ENCODE measurements around the gene ZNF285. TPM values are rescaled to one million over a fixed set of nuclear protein-coding genes. Genes with fewer than 3 reads are reported as not detected.

ZNF285 gene
- total and polyA plus RNA-seq, 3 donors (not counting 1 experiment from before 2014, with no cell fraction given) = 0.53 to 2.8 (median 2.7) TPM

Other genes starting within 250 kb of the ZNF285 start
- gene ZNF226, start 236.5 kb downstream of the ZNF285 start, total RNA-seq = 10 to 100 TPM; 15.2 to 19.6 TPM
- gene ZNF226, start 236.5 kb downstream of the ZNF285 start, polyA plus RNA-seq = 9.8 TPM
- gene ZNF227, start 189.1 kb downstream of the ZNF285 start, total RNA-seq = 10 to 100 TPM; 11.1 to 12.8 TPM
- 4.3 TPM for gene ZNF227, start 189.1 kb downstream of the ZNF285 start, polyA plus RNA-seq
- 1 to 10 TPM in 1 of 2 donors, not detected in 1; 1.0 TPM for gene ZNF233, start 141.7 kb downstream of the ZNF285 start, total RNA-seq
- 0.07 TPM for gene ZNF233, start 141.7 kb downstream of the ZNF285 start, polyA plus RNA-seq
- gene ZNF235, start 96.6 kb downstream of the ZNF285 start, total RNA-seq = 1 to 10 TPM; 6.9 to 7.8 TPM
- 1.9 TPM for gene ZNF235, start 96.6 kb downstream of the ZNF285 start, polyA plus RNA-seq
- 1 to 10 TPM; 4.7 to 6.5 TPM for gene ZNF112, start 44.9 kb downstream of the ZNF285 start, total RNA-seq
- gene ZNF112, start 44.9 kb downstream of the ZNF285 start, polyA plus RNA-seq = 0.90 TPM
- 10 to 100 TPM; 10.3 to 16.8 TPM for gene ZNF229, start 46.9 kb upstream of the ZNF285 start, total RNA-seq
- 3.3 TPM for gene ZNF229, start 46.9 kb upstream of the ZNF285 start, polyA plus RNA-seq
- 1 to 10 TPM; 7.1 to 7.2 TPM for gene ZNF180, start 98.9 kb upstream of the ZNF285 start, total RNA-seq
- gene ZNF180, start 98.9 kb upstream of the ZNF285 start, polyA plus RNA-seq = 1.1 TPM
- not detected for gene CEACAM20, start 128.1 kb upstream of the ZNF285 start, total RNA-seq
- not detected for gene CEACAM20, start 128.1 kb upstream of the ZNF285 start, polyA plus RNA-seq
- not detected for gene IGSF23, start 212.0 kb upstream of the ZNF285 start, total RNA-seq
- gene IGSF23, start 212.0 kb upstream of the ZNF285 start, polyA plus RNA-seq = not detected
- 100 to 1,000 TPM in 1 of 2 donors, 10 to 100 TPM in 1; 85.9 to 120 TPM for gene PVR, start 242.3 kb upstream of the ZNF285 start, total RNA-seq
- 66.8 TPM for gene PVR, start 242.3 kb upstream of the ZNF285 start, polyA plus RNA-seq

Data from mammary epithelial cell (primary cell).